HepG2 (cell line): ENCODE measurements around the gene MTF2. TPM values are rescaled to one million over a fixed set of nuclear protein-coding genes. Genes with fewer than 3 reads are reported as not detected.

Source experiments
- ATAC-seq: fragments of 200-7000 bp; cut with Tn5 transposase; 3 replicates; pipeline ENCODE4 v1.9.1; 2020; ENCODE audit warnings: mild to moderate bottlenecking, moderate library complexity
- BruUV-seq: library from RNA; stranded (reverse); fragments of 400-500 nt; replicated peaks from 2 replicates; lab custom pipeline; 2021; lab: Mats Ljungman, UMichigan
- CTCF ChIA-PET: fragments of 300-600 bp; formaldehyde crosslinking; extraction: SDS; loops from one replicate; lab custom pipeline; 2021; ENCODE audit warnings: low total read pairs, inconsistent platforms, low intra/inter-chr PET ratio; lab: Yijun Ruan, JAX
- POLR2A ChIA-PET: fragments of 350-600 bp; sonication (Branson Sonifier 250); formaldehyde crosslinking; loops from one replicate; lab custom pipeline; 2020; ENCODE audit warnings: antibody characterized with exemption, inconsistent platforms; lab: Yijun Ruan, JAX
- DNase-seq: peaks from one replicate; pipeline ENCODE4 v3.0.0-alpha.2; 2015; ENCODE audit warnings: low spot score
- FAIRE-seq: peaks from 3 replicates; lab custom pipeline; 2011; peaks lifted over from hg19 to GRCh38; lab: Jason Lieb, UNC
- H2AFZ ChIP-seq: one replicate; pipeline ENCODE4 v1.6.1; 2011; ENCODE audit warnings: low read length, inconsistent platforms
- H3K27ac ChIP-seq: fragments of 300-600 bp; 3 replicates; pipeline ENCODE4 v1.8.0; 2011; ENCODE audit warnings: mixed run types, mild to moderate bottlenecking, mixed read lengths, low read length, inconsistent platforms; ENCODE audit not compliant: insufficient read depth; ENCODE audit errors: extremely low read length
- H3K27me3 ChIP-seq, 2 experiments: fragments of 200-600 bp in 1 of 2; 2 replicates in 1 of 2; 3 replicates in 1 of 2; pipeline versions ENCODE4 v1.6.0 to v1.8.0; 2011; ENCODE audit warnings: low read length in 2 of 2, mild to moderate bottlenecking in 2 of 2, moderate library complexity in 2 of 2, inconsistent platforms in 1 of 2; ENCODE audit not compliant: insufficient read depth in 2 of 2, control insufficient read depth in 1 of 2
- H3K36me3 ChIP-seq, 2 experiments: fragments of 200-600 bp in 1 of 2; replicated peaks in 1 of 2; 2 replicates in 1 of 2; 3 replicates in 1 of 2; pipeline versions ENCODE4 v1.5.1 to v1.8.0; 2011; ENCODE audit warnings: low read length in 2 of 2, inconsistent platforms in 1 of 2; ENCODE audit not compliant: insufficient read depth in 2 of 2, control insufficient read depth in 1 of 2
- H3K4me1 ChIP-seq: 2 replicates; pipeline ENCODE4 v1.5.1; 2012; ENCODE audit warnings: low read length, inconsistent platforms; ENCODE audit not compliant: insufficient read depth
- H3K4me2 ChIP-seq: 2 replicates; pipeline ENCODE4 v1.6.0; 2011; ENCODE audit warnings: low read depth, low read length, inconsistent platforms
- H3K4me3 ChIP-seq, 3 experiments: fragments of 200-600 bp in 1 of 3; sonication (generic), shearing (Covaris generic) in 1 of 3; replicated peaks in 1 of 3; 2 replicates each; pipeline ENCODE4 v1.5.1; 2011 to 2016; ENCODE audit warnings: low read length in 3 of 3, inconsistent platforms in 2 of 3, low read depth in 2 of 3, mild to moderate bottlenecking in 2 of 3, control low read depth in 1 of 3, mixed read lengths in 1 of 3; ENCODE audit not compliant: insufficient read depth in 1 of 3
- H3K79me2 ChIP-seq: one replicate; pipeline ENCODE4 v1.6.1; 2011; ENCODE audit warnings: low read length, inconsistent platforms; ENCODE audit not compliant: insufficient read depth
- H3K9ac ChIP-seq: 2 replicates; pipeline ENCODE4 v1.6.0; 2011; ENCODE audit warnings: mild to moderate bottlenecking, low read depth, low read length, inconsistent platforms; ENCODE audit not compliant: insufficient read depth
- H3K9me3 ChIP-seq: 2 replicates; pipeline ENCODE4 v1.5.1; 2012; ENCODE audit warnings: mild to moderate bottlenecking, low read length
- H4K20me1 ChIP-seq: 2 replicates; pipeline ENCODE4 v1.6.0; 2011; ENCODE audit warnings: inconsistent platforms, mild to moderate bottlenecking, low read length, moderate library complexity; ENCODE audit not compliant: insufficient read depth
- ARNT2 ChIP-seq: sonication (generic); formaldehyde crosslinking; IDR thresholded peaks from 2 replicates; pipeline ENCODE4 v1.8.0; 2022; ENCODE audit warnings: mild to moderate bottlenecking, low read depth, missing genetic modification reagents, moderate library complexity
- KIAA2018 ChIP-seq: sonication (generic); formaldehyde crosslinking; IDR thresholded peaks from 2 replicates; pipeline ENCODE4 v1.5.0; 2020; ENCODE audit warnings: mild to moderate bottlenecking, missing genetic modification reagents, borderline replicate concordance
- MLLT10 ChIP-seq: sonication (generic); formaldehyde crosslinking; IDR thresholded peaks from 2 replicates; pipeline ENCODE4 v1.4.0; 2020; ENCODE audit warnings: missing genetic modification reagents
- PHF21A ChIP-seq: sonication (generic); formaldehyde crosslinking; IDR thresholded peaks from 2 replicates; pipeline ENCODE4 v1.5.0; 2020; ENCODE audit warnings: mild to moderate bottlenecking, missing genetic modification reagents
- SMC3 ChIP-seq: IDR thresholded peaks from 2 replicates; pipeline ENCODE4 v1.6.1; 2011; ENCODE audit warnings: low read length, improper control_type of control experiment
- SMYD3 ChIP-seq: sonication (generic); formaldehyde crosslinking; IDR thresholded peaks from 2 replicates; pipeline ENCODE4 v1.8.1; 2023; ENCODE audit warnings: mild to moderate bottlenecking, missing genetic modification reagents
- XBP1 ChIP-seq: sonication (generic); formaldehyde crosslinking; IDR thresholded peaks from 2 replicates; pipeline ENCODE4 v1.5.0; 2020; ENCODE audit warnings: missing genetic modification reagents
- ZKSCAN1 ChIP-seq: fragments of 150-350 bp; IDR thresholded peaks from 2 replicates; pipeline ENCODE4 v1.6.1; 2014; ENCODE audit warnings: low read length
- ZNF234 ChIP-seq: sonication (generic); formaldehyde crosslinking; conservative IDR thresholded peaks from 2 replicates; pipeline ENCODE4 v1.5.1; 2020; ENCODE audit warnings: mild to moderate bottlenecking, missing genetic modification reagents
- ZNF264 ChIP-seq: sonication (generic); formaldehyde crosslinking; IDR thresholded peaks from 2 replicates; pipeline ENCODE4 v1.4.0; 2020; ENCODE audit warnings: missing genetic modification reagents
- ZNF432 ChIP-seq: sonication (generic); formaldehyde crosslinking; IDR thresholded peaks from 2 replicates; pipeline ENCODE4 v1.5.0; 2020; ENCODE audit warnings: missing genetic modification reagents, mild to moderate bottlenecking, borderline replicate concordance
- ZNF510 ChIP-seq: sonication (generic); formaldehyde crosslinking; IDR thresholded peaks from 2 replicates; pipeline ENCODE4 v1.4.0; 2020; ENCODE audit warnings: low read depth, mild to moderate bottlenecking, missing genetic modification reagents
- ZNF567 ChIP-seq: sonication (generic); formaldehyde crosslinking; IDR thresholded peaks from 2 replicates; pipeline ENCODE4 v1.8.1; 2023; ENCODE audit warnings: mild to moderate bottlenecking, missing genetic modification reagents, borderline replicate concordance
- ZNF749 ChIP-seq: sonication (generic); formaldehyde crosslinking; IDR thresholded peaks from 2 replicates; pipeline ENCODE4 v1.8.0; 2022; ENCODE audit warnings: mild to moderate bottlenecking, missing genetic modification reagents, moderate library complexity, borderline replicate concordance
- WGBS: methylation state at CpG from one replicate; pipeline ENCODE4 v1.1.6; 2017; ENCODE audit warnings: low lambda C conversion rate; 5-methylcytosine and 5-hydroxymethylcytosine counted together
- in situ Hi-C: cut with HindIII; loops from 2 replicates; pipeline ENCODE4 v1.10.0; 2017; ENCODE audit warnings: low pct_unique_long_range_greater_than_20kb; ENCODE audit not compliant: extremely low pct_ligation_motif_present
- intact Hi-C: fragments of 100-400 bp; cut with micrococcal nuclease; formaldehyde crosslinking; loops from one replicate; pipeline ENCODE4 v1.10.0; 2022; ENCODE audit not compliant: unreplicated experiment
- polyA plus RNA-seq, 8 experiments: library from polyadenylated mRNA; depleted of rRNA in 3 of 8; stranded (reverse) in 7 of 8; unstranded in 1 of 8; fragments of >200 nt; fragmentation: Illumina TruSeq in 4 of 8; extraction: Trizol in 4 of 8; gene quantifications; 2 replicates each; pipeline versions ENCODE4 v1.2.1 to v1.2.3, GENCODE V29; 2011 to 2016; ENCODE audit warnings: low read depth in 4 of 8, missing spikeins in 1 of 8, mixed read lengths in 1 of 8; ENCODE audit not compliant: insufficient read depth in 1 of 8
- total RNA-seq, 5 experiments: library from RNA; depleted of rRNA; stranded (reverse); fragments of >200 nt; fragmentation: Illumina TruSeq; extraction: Trizol; gene quantifications; 2 replicates each; pipeline ENCODE4 v1.2.3, GENCODE V29; 2016; ENCODE audit warnings: low read depth in 1 of 5
- TF ChIP-seq, protein P1 (sequence below): IDR thresholded peaks from 2 replicates; pipeline ENCODE4 v1.4.0; 2020; ENCODE audit warnings: mild to moderate bottlenecking, missing genetic modification reagents

The MTF2 gene
- total and polyA plus RNA-seq, 2 of the 13 experiments (the other 11 are each of a cell fraction or from before 2014, with no cell fraction given), result 48.7 to 53.9 TPM

- POLR2A ChIA-PET, result no interaction called here
- H3K36me3 ChIP-seq, result peaks cover 2 to 24% of the 10 kb centered on the region in 2 experiments; a peak in 1 of 5 replicates
- 97% methylated on average over 2 of the region's 2 CpGs for WGBS
- no TSS peak for BruUV-seq
- no peak overlapping the region for H3K4me3 ChIP-seq
- in situ Hi-C loops, result no loop called here
- CTCF ChIA-PET, result no interaction called here
- no peaks in the 10 kb centered on the region for H3K27me3 ChIP-seq
- no peaks in the 10 kb centered on the region for H3K9me3 ChIP-seq
- H3K4me1 ChIP-seq, result no peaks in the 10 kb centered on the region
- FAIRE-seq, result no peak
- DNase-seq, result no peak
- intact Hi-C loops, result no loop called here
- no peak overlapping the region for H3K4me2 ChIP-seq
- no peak for ATAC-seq
- H3K79me2 ChIP-seq, result no peaks in the 10 kb centered on the region
- H3K9ac ChIP-seq, result no peak overlapping the region
- no peaks in the 10 kb centered on the region for H4K20me1 ChIP-seq
- H3K27ac ChIP-seq, result no peak overlapping the region
- no peak overlapping the region for H2AFZ ChIP-seq
- TF ChIP-seq ZNF432 (no peak), ZNF510 (CRISPR knock-in tag) (no peak), ZKSCAN1 (no peak), ARNT2 (CRISPR knock-in tag) (no peak), PHF21A (CRISPR knock-in tag) (no peak), MLLT10 (no peak), ZNF234 (no peak), ZNF264 (no peak), XBP1 (CRISPR knock-in tag) (no peak), SMYD3 (no peak), ZNF567 (no peak), SMC3 (no peak), KIAA2018 (no peak), ZNF749 (CRISPR knock-in tag) (no peak)
- TF ChIP-seq, protein P1, sequence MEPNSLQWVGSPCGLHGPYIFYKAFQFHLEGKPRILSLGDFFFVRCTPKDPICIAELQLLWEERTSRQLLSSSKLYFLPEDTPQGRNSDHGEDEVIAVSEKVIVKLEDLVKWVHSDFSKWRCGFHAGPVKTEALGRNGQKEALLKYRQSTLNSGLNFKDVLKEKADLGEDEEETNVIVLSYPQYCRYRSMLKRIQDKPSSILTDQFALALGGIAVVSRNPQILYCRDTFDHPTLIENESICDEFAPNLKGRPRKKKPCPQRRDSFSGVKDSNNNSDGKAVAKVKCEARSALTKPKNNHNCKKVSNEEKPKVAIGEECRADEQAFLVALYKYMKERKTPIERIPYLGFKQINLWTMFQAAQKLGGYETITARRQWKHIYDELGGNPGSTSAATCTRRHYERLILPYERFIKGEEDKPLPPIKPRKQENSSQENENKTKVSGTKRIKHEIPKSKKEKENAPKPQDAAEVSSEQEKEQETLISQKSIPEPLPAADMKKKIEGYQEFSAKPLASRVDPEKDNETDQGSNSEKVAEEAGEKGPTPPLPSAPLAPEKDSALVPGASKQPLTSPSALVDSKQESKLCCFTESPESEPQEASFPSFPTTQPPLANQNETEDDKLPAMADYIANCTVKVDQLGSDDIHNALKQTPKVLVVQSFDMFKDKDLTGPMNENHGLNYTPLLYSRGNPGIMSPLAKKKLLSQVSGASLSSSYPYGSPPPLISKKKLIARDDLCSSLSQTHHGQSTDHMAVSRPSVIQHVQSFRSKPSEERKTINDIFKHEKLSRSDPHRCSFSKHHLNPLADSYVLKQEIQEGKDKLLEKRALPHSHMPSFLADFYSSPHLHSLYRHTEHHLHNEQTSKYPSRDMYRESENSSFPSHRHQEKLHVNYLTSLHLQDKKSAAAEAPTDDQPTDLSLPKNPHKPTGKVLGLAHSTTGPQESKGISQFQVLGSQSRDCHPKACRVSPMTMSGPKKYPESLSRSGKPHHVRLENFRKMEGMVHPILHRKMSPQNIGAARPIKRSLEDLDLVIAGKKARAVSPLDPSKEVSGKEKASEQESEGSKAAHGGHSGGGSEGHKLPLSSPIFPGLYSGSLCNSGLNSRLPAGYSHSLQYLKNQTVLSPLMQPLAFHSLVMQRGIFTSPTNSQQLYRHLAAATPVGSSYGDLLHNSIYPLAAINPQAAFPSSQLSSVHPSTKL (CRISPR knock-in tag), result no peak
Observed at GRCh38 chr1:93142161-93142560, 63.1 kb downstream of the MTF2 start.
